WTC11 (cell line): ENCODE data around the gene SLC38A4.

ENCODE experiments used
- CBFB ChIP-seq: sonication (generic); formaldehyde crosslinking; IDR thresholded peaks from 2 replicates; pipeline ENCODE4 v1.8.1; 2022; ENCODE audit warnings: mild to moderate bottlenecking, low read depth, missing genetic modification reagents
- EMX1 ChIP-seq: fragments of 250-450 bp; sonication (Bioruptor Pico); IDR thresholded peaks from 2 replicates; pipeline ENCODE4 v1.8.0; 2021; ENCODE audit warnings: mild to moderate bottlenecking
- JUN ChIP-seq: sonication (generic); formaldehyde crosslinking; IDR thresholded peaks from 2 replicates; pipeline ENCODE4 v1.8.0; 2023; ENCODE audit warnings: mild to moderate bottlenecking, missing genetic modification reagents
- MYBL2 ChIP-seq: sonication (generic); formaldehyde crosslinking; IDR thresholded peaks from 2 replicates; pipeline ENCODE4 v1.8.1; 2023; ENCODE audit warnings: mild to moderate bottlenecking, moderate library complexity, missing genetic modification reagents
- NR2C2 ChIP-seq: sonication (generic); formaldehyde crosslinking; IDR thresholded peaks from 2 replicates; pipeline ENCODE4 v1.8.0; 2022; ENCODE audit warnings: mild to moderate bottlenecking, missing genetic modification reagents
- TCF7 ChIP-seq: sonication (generic); formaldehyde crosslinking; IDR thresholded peaks from 2 replicates; pipeline ENCODE4 v1.8.0; 2022; ENCODE audit warnings: mild to moderate bottlenecking, low read depth, missing genetic modification reagents, moderate library complexity
- TEAD4 ChIP-seq: sonication (generic); formaldehyde crosslinking; IDR thresholded peaks from 2 replicates; pipeline ENCODE4 v1.8.0; 2022; ENCODE audit warnings: mild to moderate bottlenecking, missing genetic modification reagents
- TP53 ChIP-seq: sonication (generic); formaldehyde crosslinking; IDR thresholded peaks from 2 replicates; pipeline ENCODE4 v1.8.1; 2023; ENCODE audit warnings: mild to moderate bottlenecking, missing genetic modification reagents
- USF1 ChIP-seq: sonication (generic); formaldehyde crosslinking; IDR thresholded peaks from 2 replicates; pipeline ENCODE4 v1.8.0; 2022; ENCODE audit warnings: mild to moderate bottlenecking, missing genetic modification reagents
- USF2 ChIP-seq: sonication (generic); formaldehyde crosslinking; IDR thresholded peaks from 2 replicates; pipeline ENCODE4 v1.8.1; 2023; ENCODE audit warnings: mild to moderate bottlenecking, missing genetic modification reagents, moderate library complexity
- ZSCAN18 ChIP-seq: fragments of 250-450 bp; sonication (Bioruptor Pico); IDR thresholded peaks from 2 replicates; pipeline ENCODE4 v2.1.2; 2022; ENCODE audit warnings: mild to moderate bottlenecking, moderate library complexity
- TF ChIP-seq, protein P1 (sequence below): fragments of 200-600 bp; IDR thresholded peaks from 2 replicates; pipeline ENCODE4 v1.8.0; 2022; ENCODE audit warnings: antibody characterized with exemption
- TF ChIP-seq, protein P2 (sequence below): sonication (generic); formaldehyde crosslinking; IDR thresholded peaks from 2 replicates; pipeline ENCODE4 v1.8.1; 2022; ENCODE audit warnings: low read depth, mild to moderate bottlenecking, moderate library complexity, missing genetic modification reagents, borderline replicate concordance
- TF ChIP-seq, protein P3 (sequence below): sonication (generic); formaldehyde crosslinking; IDR thresholded peaks from 2 replicates; pipeline ENCODE4 v1.8.0; 2022; ENCODE audit warnings: mild to moderate bottlenecking, missing genetic modification reagents

GRCh38 chr12:46751173-46751572 lies 74.6 kb downstream of the SLC38A4 start:
- TF ChIP-seq TP53 (CRISPR knock-in tag), result no peak
- no peak for TF ChIP-seq USF2 (CRISPR knock-in tag)
- TF ChIP-seq, protein P1, sequence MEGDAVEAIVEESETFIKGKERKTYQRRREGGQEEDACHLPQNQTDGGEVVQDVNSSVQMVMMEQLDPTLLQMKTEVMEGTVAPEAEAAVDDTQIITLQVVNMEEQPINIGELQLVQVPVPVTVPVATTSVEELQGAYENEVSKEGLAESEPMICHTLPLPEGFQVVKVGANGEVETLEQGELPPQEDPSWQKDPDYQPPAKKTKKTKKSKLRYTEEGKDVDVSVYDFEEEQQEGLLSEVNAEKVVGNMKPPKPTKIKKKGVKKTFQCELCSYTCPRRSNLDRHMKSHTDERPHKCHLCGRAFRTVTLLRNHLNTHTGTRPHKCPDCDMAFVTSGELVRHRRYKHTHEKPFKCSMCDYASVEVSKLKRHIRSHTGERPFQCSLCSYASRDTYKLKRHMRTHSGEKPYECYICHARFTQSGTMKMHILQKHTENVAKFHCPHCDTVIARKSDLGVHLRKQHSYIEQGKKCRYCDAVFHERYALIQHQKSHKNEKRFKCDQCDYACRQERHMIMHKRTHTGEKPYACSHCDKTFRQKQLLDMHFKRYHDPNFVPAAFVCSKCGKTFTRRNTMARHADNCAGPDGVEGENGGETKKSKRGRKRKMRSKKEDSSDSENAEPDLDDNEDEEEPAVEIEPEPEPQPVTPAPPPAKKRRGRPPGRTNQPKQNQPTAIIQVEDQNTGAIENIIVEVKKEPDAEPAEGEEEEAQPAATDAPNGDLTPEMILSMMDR, result no peak
- TF ChIP-seq EMX1 (CRISPR knock-in tag), result no peak
- no peak for TF ChIP-seq JUN (CRISPR knock-in tag)
- no peak for TF ChIP-seq CBFB (CRISPR knock-in tag)
- TF ChIP-seq USF1 (CRISPR knock-in tag), result no peak
- TF ChIP-seq TCF7 (CRISPR knock-in tag), result no peak
- TF ChIP-seq NR2C2 (CRISPR knock-in tag), result no peak
- TF ChIP-seq ZSCAN18 (CRISPR knock-in tag), result no peak
- TF ChIP-seq, protein P2, sequence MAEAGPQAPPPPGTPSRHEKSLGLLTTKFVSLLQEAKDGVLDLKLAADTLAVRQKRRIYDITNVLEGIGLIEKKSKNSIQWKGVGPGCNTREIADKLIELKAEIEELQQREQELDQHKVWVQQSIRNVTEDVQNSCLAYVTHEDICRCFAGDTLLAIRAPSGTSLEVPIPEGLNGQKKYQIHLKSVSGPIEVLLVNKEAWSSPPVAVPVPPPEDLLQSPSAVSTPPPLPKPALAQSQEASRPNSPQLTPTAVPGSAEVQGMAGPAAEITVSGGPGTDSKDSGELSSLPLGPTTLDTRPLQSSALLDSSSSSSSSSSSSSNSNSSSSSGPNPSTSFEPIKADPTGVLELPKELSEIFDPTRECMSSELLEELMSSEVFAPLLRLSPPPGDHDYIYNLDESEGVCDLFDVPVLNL, result no peak
- TF ChIP-seq, protein P3, sequence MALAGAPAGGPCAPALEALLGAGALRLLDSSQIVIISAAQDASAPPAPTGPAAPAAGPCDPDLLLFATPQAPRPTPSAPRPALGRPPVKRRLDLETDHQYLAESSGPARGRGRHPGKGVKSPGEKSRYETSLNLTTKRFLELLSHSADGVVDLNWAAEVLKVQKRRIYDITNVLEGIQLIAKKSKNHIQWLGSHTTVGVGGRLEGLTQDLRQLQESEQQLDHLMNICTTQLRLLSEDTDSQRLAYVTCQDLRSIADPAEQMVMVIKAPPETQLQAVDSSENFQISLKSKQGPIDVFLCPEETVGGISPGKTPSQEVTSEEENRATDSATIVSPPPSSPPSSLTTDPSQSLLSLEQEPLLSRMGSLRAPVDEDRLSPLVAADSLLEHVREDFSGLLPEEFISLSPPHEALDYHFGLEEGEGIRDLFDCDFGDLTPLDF (CRISPR knock-in tag), result no peak
- no peak for TF ChIP-seq MYBL2 (CRISPR knock-in tag)
- TF ChIP-seq TEAD4 (CRISPR knock-in tag), result no peak
